RWPE2 (cell line): Measurements from ENCODE around the gene ACHE.

Experiments
- ATAC-seq: fragments of 200-7000 bp; cut with Tn5 transposase; 3 replicates; pipeline ENCODE4 v1.9.1; 2021; ENCODE audit warnings: low read depth
- DNase-seq: peaks from one replicate; pipeline ENCODE4 v3.0.0-alpha.2; 2020; ENCODE audit warnings: low spot score
- H3K27ac ChIP-seq: fragments of 450-650 bp; 2 replicates; pipeline ENCODE4 v1.5.1; 2017; ENCODE audit warnings: mild to moderate bottlenecking; ENCODE audit not compliant: poor library complexity, severe bottlenecking
- H3K27me3 ChIP-seq: fragments of 250-450 bp; sonication (Bioruptor Pico); 2 replicates; pipeline ENCODE4 v1.5.1; 2021; ENCODE audit warnings: mild to moderate bottlenecking, moderate library complexity; ENCODE audit not compliant: insufficient read depth, poor library complexity, severe bottlenecking
- H3K36me3 ChIP-seq: fragments of 250-450 bp; sonication (Bioruptor Pico); 2 replicates; pipeline ENCODE4 v1.5.1; 2020; ENCODE audit warnings: low read depth, mild to moderate bottlenecking, moderate library complexity
- H3K4me1 ChIP-seq: fragments of 250-450 bp; sonication (Bioruptor Pico); 2 replicates; pipeline ENCODE4 v1.5.1; 2021; ENCODE audit warnings: mild to moderate bottlenecking, moderate library complexity; ENCODE audit not compliant: insufficient read depth, poor library complexity, severe bottlenecking
- H3K4me3 ChIP-seq: fragments of 250-450 bp; sonication (Bioruptor Pico); 2 replicates; pipeline ENCODE4 v1.5.1; 2021; ENCODE audit warnings: mild to moderate bottlenecking, moderate library complexity; ENCODE audit not compliant: severe bottlenecking
- H3K9me3 ChIP-seq: fragments of 250-450 bp; sonication (Bioruptor Pico); 2 replicates; pipeline ENCODE4 v1.5.1; 2021; ENCODE audit warnings: mild to moderate bottlenecking, moderate library complexity; ENCODE audit not compliant: severe bottlenecking
- TF ChIP-seq, protein P1 (sequence below): fragments of 450-650 bp; IDR thresholded peaks from one replicate; pipeline ENCODE4 v1.5.1; 2017; ENCODE audit warnings: mild to moderate bottlenecking, moderate library complexity; ENCODE audit not compliant: poor library complexity, severe bottlenecking

Gene ACHE

DNA sequence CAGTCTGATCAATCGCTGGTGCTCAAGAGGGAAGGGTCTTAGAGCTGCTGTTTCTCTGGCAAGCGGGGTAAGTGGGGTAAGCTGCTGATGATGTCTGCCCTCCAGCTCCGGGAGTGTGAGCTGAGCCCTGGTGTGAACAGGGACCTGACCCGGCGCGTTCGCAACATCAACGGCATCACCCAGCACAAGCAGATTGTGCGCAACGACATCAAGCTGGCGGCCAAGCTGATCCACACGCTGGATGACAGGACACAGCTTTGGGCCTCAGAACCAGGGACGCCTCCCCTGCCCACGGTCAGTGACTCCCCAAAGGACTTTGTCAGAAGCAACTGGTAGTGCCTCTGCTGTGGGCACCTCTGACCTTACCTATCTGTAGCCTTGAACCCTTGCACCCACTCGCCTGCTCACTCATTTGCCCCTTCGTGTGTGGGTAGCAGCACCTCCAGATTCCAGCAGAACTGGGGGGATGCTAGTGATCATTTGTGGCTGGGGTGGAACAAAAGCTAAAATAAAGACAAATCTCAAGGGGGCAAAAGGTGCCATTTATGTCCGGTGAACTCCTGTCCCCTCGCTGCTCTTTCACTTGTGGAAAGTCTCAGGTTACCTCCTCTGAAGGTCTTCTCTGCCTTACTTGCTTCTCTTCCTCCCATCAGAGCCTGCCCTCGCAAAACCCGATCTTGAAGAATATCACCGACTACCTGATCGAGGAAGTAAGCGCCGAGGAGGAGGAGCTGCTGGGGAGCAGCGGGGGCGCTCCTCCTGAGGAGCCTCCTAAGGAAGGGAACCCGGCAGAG, 9.3 kb downstream of the ACHE start:
- ATAC-seq (no peak), DNase-seq (no peak)
- Histone ChIP-seq H3K9me3 (no peaks in the 10 kb centered on the region), H3K4me1 (peaks cover 11% of the 10 kb centered on the region), H3K36me3 (peaks cover 73% of the 10 kb centered on the region), H3K27me3 (no peaks in the 10 kb centered on the region), H3K4me3 (no peak overlapping the region), H3K27ac (no peak overlapping the region)
- TF ChIP-seq, protein P1, sequence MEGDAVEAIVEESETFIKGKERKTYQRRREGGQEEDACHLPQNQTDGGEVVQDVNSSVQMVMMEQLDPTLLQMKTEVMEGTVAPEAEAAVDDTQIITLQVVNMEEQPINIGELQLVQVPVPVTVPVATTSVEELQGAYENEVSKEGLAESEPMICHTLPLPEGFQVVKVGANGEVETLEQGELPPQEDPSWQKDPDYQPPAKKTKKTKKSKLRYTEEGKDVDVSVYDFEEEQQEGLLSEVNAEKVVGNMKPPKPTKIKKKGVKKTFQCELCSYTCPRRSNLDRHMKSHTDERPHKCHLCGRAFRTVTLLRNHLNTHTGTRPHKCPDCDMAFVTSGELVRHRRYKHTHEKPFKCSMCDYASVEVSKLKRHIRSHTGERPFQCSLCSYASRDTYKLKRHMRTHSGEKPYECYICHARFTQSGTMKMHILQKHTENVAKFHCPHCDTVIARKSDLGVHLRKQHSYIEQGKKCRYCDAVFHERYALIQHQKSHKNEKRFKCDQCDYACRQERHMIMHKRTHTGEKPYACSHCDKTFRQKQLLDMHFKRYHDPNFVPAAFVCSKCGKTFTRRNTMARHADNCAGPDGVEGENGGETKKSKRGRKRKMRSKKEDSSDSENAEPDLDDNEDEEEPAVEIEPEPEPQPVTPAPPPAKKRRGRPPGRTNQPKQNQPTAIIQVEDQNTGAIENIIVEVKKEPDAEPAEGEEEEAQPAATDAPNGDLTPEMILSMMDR, result no peak

DNA sequence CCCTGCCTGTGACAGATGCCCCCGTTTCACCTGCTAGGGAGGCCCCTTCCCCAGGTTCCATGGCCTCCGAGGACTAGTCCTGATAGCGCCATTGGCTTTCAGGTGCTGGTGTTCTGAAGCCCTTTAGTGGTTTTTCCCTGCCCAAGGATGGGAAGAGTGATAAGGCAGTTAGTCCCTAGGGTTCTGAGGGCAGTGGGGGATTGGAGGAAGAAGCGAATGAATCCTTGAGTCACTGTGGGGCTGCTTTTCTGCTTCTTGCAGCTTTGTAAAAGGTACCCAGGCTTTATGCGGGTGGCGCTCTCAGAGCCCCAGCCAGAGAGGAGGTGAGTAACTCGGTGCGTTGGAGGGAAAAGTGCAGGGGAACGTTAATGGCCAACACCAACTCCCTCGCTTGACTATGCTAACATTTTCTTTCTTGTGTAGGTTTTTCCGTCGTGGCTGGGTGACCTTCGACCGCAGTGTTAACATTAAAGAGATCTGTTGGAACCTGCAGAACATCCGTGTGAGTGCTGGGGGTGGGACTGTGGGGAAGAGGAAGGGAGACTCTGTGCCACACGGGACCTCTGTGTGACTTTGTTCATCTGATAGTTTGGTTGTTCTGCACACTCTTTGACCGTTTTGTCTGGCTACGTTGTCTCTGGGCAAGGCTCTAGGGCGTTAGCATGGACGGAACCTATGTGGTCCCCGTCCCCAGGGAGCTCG, 10.1 kb downstream of the ACHE start:
- TF ChIP-seq, protein P1, result no peak
- DNase-seq (no peak), ATAC-seq (no peak)
- Histone ChIP-seq H3K27ac (no peak overlapping the region), H3K9me3 (no peaks in the 10 kb centered on the region), H3K36me3 (peaks cover 80% of the 10 kb centered on the region), H3K27me3 (no peaks in the 10 kb centered on the region), H3K4me3 (no peak overlapping the region), H3K4me1 (peaks cover 6% of the 10 kb centered on the region)

- TF ChIP-seq, protein P1, result no peak
- ATAC-seq, result no peak
- Histone ChIP-seq H3K36me3 (peaks cover 87% of the 10 kb centered on the region), H3K9me3 (no peaks in the 10 kb centered on the region), H3K4me1 (peaks cover 4% of the 10 kb centered on the region), H3K4me3 (no peak overlapping the region), H3K27ac (no peak overlapping the region), H3K27me3 (no peaks in the 10 kb centered on the region)
- no peak for DNase-seq
Measured at GRCh38 chr7:100884736-100885439, 10.8 kb downstream of the ACHE start.

GRCh38 chr7:100882785-100883526, 12.7 kb downstream of the ACHE start:
- TF ChIP-seq, protein P1, result no peak
- no peak for DNase-seq
- Histone ChIP-seq H3K9me3 (no peaks in the 10 kb centered on the region), H3K4me1 (no peaks in the 10 kb centered on the region), H3K36me3 (peaks cover 96% of the 10 kb centered on the region), H3K4me3 (no peak overlapping the region), H3K27ac (no peak overlapping the region), H3K27me3 (no peaks in the 10 kb centered on the region)
- ATAC-seq, result no peak
